ENCODE measurements around the gene TP63.

TP63 gene

DNA sequence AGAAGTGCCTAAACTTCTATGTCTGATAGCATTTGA lies at the start of gene TP63:
TP63 (plus strand) TSS at position 17 of the 36 bp plus-strand sequence. CDS start 127 bp downstream, outside the sequence.
- H3K4me3 ChIP-seq (replicated peaks; ENCODE audit: low read depth, low read length), result no peak within 1 kb of the TSS
- TF ChIP-seq, protein P1, sequence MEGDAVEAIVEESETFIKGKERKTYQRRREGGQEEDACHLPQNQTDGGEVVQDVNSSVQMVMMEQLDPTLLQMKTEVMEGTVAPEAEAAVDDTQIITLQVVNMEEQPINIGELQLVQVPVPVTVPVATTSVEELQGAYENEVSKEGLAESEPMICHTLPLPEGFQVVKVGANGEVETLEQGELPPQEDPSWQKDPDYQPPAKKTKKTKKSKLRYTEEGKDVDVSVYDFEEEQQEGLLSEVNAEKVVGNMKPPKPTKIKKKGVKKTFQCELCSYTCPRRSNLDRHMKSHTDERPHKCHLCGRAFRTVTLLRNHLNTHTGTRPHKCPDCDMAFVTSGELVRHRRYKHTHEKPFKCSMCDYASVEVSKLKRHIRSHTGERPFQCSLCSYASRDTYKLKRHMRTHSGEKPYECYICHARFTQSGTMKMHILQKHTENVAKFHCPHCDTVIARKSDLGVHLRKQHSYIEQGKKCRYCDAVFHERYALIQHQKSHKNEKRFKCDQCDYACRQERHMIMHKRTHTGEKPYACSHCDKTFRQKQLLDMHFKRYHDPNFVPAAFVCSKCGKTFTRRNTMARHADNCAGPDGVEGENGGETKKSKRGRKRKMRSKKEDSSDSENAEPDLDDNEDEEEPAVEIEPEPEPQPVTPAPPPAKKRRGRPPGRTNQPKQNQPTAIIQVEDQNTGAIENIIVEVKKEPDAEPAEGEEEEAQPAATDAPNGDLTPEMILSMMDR (IDR thresholded peaks at IDR 0.05; ENCODE audit: low read length, missing control alignments), result no peak
- no peak for DNase-seq (ENCODE audit: low read depth)

DNA sequence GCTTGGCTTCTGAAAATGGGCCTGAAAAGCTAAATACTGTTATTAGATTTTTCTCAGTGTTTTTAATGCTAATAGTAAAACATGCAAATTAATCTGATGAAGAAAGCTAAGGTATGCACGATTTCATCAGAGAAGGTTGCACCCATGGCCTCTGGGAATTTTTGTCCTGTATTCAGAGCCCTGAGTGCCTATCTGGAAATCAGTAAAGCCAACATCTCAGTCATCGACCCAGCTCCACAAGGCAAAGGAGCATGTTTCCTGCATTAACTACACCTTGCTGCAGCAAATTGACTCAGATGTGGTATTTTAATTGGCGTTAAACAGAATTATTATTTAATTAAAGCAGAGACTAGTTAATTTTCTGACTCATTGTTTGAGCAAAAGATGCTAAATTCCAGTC lies 49.0 kb upstream of the TP63 start:
- DNase-seq (ENCODE audit: low read depth), result no peak
- TF ChIP-seq, protein P1 (IDR thresholded peaks at IDR 0.05; ENCODE audit: low read length, missing control alignments), result no peak
- H3K4me3 ChIP-seq (replicated peaks; ENCODE audit: low read depth, low read length), result no peak overlapping the region

DNA sequence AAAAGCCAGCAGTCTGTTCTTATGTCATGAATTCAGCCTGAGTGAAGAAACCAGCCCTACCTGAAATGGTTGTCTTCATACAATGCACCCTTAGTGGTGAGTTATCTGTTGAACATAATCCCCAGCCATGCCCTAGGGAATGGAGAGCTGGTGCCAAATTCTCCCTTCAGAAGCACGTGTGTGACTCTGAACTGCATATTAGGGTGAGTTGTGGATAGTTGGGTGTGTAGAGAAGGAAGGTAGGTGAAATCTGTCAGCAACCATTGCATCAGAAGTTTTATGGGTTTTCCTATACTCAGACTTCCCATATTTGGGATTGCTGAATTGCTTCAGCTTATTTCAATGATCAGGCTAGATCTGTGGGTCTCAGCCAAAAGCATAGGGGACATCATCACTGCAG lies 46.5 kb upstream of the TP63 start:
- TF ChIP-seq, protein P1 (IDR thresholded peaks at IDR 0.05; ENCODE audit: low read length, missing control alignments), result no peak
- H3K4me3 ChIP-seq (replicated peaks; ENCODE audit: low read depth, low read length), result no peak overlapping the region
- no peak for DNase-seq (ENCODE audit: low read depth)

DNA sequence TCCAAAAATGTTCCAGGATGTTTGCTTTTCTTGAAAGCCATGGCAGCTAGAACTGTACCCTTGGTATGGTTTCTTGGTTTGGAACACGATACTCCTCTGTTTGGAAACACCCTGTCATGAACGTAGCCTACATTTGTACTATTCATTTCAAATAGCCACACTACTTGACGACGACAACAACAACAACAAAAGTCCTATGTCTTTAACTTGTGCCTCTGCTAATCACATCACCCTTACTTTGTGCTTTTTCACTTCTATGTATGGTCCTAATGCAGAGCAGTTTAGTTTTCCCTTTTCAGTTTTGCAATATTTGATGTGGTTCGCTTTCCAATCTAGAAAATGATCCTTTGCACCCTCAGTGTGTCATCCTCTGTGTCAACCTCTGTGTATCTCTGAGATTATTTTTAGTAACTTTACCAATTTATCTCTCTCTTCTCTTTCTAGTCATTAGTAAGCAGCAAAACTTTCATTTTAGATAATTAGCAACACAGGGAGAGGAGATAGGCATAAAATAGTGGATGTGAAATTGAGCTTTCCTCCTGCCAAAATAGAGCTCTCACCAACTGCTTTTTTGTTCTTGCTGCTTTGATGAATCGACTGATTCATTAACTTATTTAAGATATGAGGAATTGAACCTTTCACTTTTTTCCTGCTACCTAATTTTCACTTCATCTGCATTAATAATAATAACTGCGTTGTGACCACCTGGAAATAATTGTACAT lies 44.1 kb upstream of the TP63 start:
- TF ChIP-seq, protein P1 (IDR thresholded peaks at IDR 0.05; ENCODE audit: low read length, missing control alignments), result no peak
- DNase-seq (ENCODE audit: low read depth), result no peak
- H3K4me3 ChIP-seq (replicated peaks; ENCODE audit: low read depth, low read length), result no peak overlapping the region

DNA sequence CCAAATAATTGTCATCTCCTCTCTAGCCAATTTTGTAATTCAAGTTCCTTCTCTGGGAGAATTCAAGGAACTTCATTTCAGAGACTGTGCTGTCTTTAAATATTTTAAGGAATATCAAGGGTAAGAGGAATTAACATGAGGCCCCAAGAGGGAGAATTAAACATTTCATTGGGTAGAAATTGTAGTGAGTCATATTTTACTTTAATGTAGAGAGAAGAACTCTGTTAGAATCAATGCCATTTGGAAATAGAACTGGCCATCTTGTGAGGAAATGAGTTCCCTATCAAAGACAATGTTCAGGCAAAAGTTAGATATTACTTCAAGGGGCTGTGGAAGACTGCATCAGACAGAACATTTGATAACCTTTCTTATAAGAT lies 43.5 kb upstream of the TP63 start:
- H3K4me3 ChIP-seq (replicated peaks; ENCODE audit: low read depth, low read length), result no peak overlapping the region
- TF ChIP-seq, protein P1 (IDR thresholded peaks at IDR 0.05; ENCODE audit: low read length, missing control alignments), result no peak
- no peak for DNase-seq (ENCODE audit: low read depth)

DNA sequence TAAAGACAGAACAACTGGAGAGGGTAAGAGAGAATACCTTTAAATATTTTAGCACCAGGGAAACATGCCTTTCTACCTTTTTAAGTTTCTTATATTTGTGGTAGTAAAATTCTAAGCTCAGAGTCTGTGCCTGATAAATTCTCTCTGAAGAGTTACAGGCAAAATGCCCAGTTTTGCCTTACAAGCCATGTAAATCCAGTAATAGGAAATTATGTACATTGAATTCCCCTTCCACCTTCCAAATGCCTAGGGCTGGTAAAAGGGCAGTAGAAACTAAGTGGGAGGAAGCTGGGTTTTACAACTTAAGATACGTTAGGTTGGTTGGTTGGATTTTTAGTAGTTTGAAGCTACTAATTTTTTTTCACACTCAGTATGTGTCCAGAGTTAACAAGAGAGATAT lies 43.1 kb upstream of the TP63 start:
- TF ChIP-seq, protein P1 (IDR thresholded peaks at IDR 0.05; ENCODE audit: low read length, missing control alignments), result no peak
- peak; percentile 59 for DNase-seq (ENCODE audit: low read depth)
- no peak overlapping the region for H3K4me3 ChIP-seq (replicated peaks; ENCODE audit: low read depth, low read length)

DNA sequence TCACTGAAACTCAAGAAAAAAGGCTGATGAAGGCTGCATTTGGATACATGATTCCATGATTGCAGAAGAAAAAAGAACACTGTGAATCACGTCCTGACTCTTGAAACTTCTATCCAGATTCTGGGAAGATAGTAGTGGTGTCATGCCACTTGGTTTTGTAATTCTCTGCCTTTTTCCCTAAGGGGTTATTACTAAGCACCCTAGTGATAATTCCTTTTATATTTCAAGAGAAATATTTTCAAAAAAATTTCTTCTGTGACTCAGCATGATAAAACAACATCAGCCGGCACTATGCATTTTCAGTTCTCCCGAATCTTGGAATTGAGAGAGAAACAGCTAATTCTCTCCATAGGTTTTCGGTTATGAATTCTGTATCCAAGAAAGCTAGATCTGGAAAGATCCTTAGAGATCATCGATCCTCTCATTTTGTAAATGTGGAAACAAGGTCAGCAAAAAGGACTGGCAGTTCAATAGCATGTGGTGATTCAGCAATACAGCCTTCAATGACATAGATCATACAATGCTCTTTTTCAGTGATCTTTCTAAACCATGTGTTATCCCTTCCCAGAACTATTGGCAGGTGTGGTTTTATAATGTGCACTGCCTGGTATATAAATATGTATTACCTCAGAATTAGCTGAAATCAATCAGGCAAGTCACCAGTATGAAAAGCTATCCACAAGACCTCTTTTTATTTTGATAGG lies 42.6 kb upstream of the TP63 start:
- TF ChIP-seq, protein P1 (IDR thresholded peaks at IDR 0.05; ENCODE audit: low read length, missing control alignments), result no peak
- peak; percentile 83 for DNase-seq (ENCODE audit: low read depth)
- H3K4me3 ChIP-seq (replicated peaks; ENCODE audit: low read depth, low read length), result peak overlapping the region; percentile 22

All from fibroblast of pulmonary artery (primary cell).